Measurements from ENCODE around the gene TAAR2.
"Not testable (repeated sequence)": the region's sequence is repeated elsewhere in the genome, so short reads cannot be mapped to it uniquely, and the experiment has no call there.

TAAR2 gene

GRCh38 chr6:132612449-132613108 is 11.5 kb downstream of the TAAR2 start:
- no peak for DNase-seq (ENCODE audit: low read depth)

GRCh38 chr6:132611616-132612015 is 12.5 kb downstream of the TAAR2 start:
- DNase-seq (ENCODE audit: low read depth), result no peak

- DNase-seq (ENCODE audit: low read depth), result no peak
Measured at GRCh38 chr6:132607544-132608233, 16.4 kb downstream of the TAAR2 start.

GRCh38 chr6:132604635-132605152 is 19.4 kb downstream of the TAAR2 start:
- no peak for DNase-seq (ENCODE audit: low read depth)

GRCh38 chr6:132600900-132601299 is 23.2 kb downstream of the TAAR2 start:
- DNase-seq (ENCODE audit: low read depth), result not testable (repeated sequence)

GRCh38 chr6:132598473-132598872 is 25.6 kb downstream of the TAAR2 start:
- no peak for DNase-seq (ENCODE audit: low read depth)

- no peak for DNase-seq (ENCODE audit: low read depth)
Measured at GRCh38 chr6:132596201-132596600, 27.9 kb downstream of the TAAR2 start.

- DNase-seq (ENCODE audit: low read depth), result no peak
Measured at GRCh38 chr6:132592855-132593254, 31.2 kb downstream of the TAAR2 start.

GRCh38 chr6:132590362-132590761 is 33.7 kb downstream of the TAAR2 start:
- no peak for DNase-seq (ENCODE audit: low read depth)

- no peak for DNase-seq (ENCODE audit: low read depth)
Measured at GRCh38 chr6:132589454-132589853, 34.6 kb downstream of the TAAR2 start, which contains the start of gene TAAR5. TSS of gene TAAR5 (minus strand) at chr6:132589741. CDS start at chr6:132589686, 55 bp downstream.

- no peak for DNase-seq (ENCODE audit: low read depth)
Measured at GRCh38 chr6:132587424-132587823, 36.7 kb downstream of the TAAR2 start.

- DNase-seq (ENCODE audit: low read depth), result no peak
Measured at GRCh38 chr6:132584698-132585097, 39.4 kb downstream of the TAAR2 start.

GRCh38 chr6:132571774-132572173 is 52.3 kb downstream of the TAAR2 start:
- DNase-seq (ENCODE audit: low read depth), result no peak

- no peak for DNase-seq (ENCODE audit: low read depth)
Measured at GRCh38 chr6:132570221-132570777, 53.8 kb downstream of the TAAR2 start, which contains the start of gene TAAR6. TSS of gene TAAR6 (plus strand) at chr6:132570322. CDS start at chr6:132570322, 0 bp downstream.

- no peak for DNase-seq (ENCODE audit: low read depth)
Measured at GRCh38 chr6:132569170-132569569, 54.9 kb downstream of the TAAR2 start.

- DNase-seq (ENCODE audit: low read depth), result no peak
Measured at GRCh38 chr6:132568611-132569010, 55.5 kb downstream of the TAAR2 start.

GRCh38 chr6:132567566-132567965 is 56.5 kb downstream of the TAAR2 start:
- DNase-seq (ENCODE audit: low read depth), result no peak
